ENCODE measurements around the gene ITGBL1.

The ITGBL1 gene

GRCh38 chr13:101554420-101555125 is 102.1 kb downstream of the ITGBL1 start:
- DNase-seq (ENCODE audit: insufficient read length, low spot score) (no peak), FAIRE-seq (no peak)

- DNase-seq (ENCODE audit: insufficient read length, low spot score) (no peak), FAIRE-seq (no peak)
These were observed 103.1 kb downstream of the ITGBL1 start for GRCh38 chr13:101555610-101556009.

GRCh38 chr13:101556676-101557123 is 104.2 kb downstream of the ITGBL1 start:
- DNase-seq (ENCODE audit: insufficient read length, low spot score) (no peak), FAIRE-seq (no peak)

- DNase-seq (ENCODE audit: insufficient read length, low spot score) (no peak), FAIRE-seq (no peak)
These were observed 112.8 kb downstream of the ITGBL1 start for GRCh38 chr13:101565317-101565716.

- DNase-seq (ENCODE audit: insufficient read length, low spot score) (no peak), FAIRE-seq (no peak)
These were observed 115.4 kb downstream of the ITGBL1 start for GRCh38 chr13:101567841-101568240.

- no peak for DNase-seq (ENCODE audit: insufficient read length, low spot score)
- no peak for FAIRE-seq
These were observed 117.3 kb downstream of the ITGBL1 start for GRCh38 chr13:101569807-101570206.

- no peak for FAIRE-seq
- no peak for DNase-seq (ENCODE audit: insufficient read length, low spot score)
These were observed 117.9 kb downstream of the ITGBL1 start for GRCh38 chr13:101570410-101570809.

- FAIRE-seq: no peak
These were observed 120.0 kb downstream of the ITGBL1 start for GRCh38 chr13:101572456-101572855.

GRCh38 chr13:101575581-101575980 is 123.1 kb downstream of the ITGBL1 start:
- DNase-seq (ENCODE audit: insufficient read length, low spot score) (no peak), FAIRE-seq (no peak)

More at GRCh38 chr13:101572456-101572855, 120.0 kb downstream of the ITGBL1 start:
- DNase-seq (ENCODE audit: insufficient read length, low spot score): no peak

- DNase-seq (ENCODE audit: insufficient read length, low spot score) (no peak), FAIRE-seq (no peak)
These were observed 124.0 kb downstream of the ITGBL1 start for GRCh38 chr13:101576455-101576854.

GRCh38 chr13:101576977-101577376 is 124.5 kb downstream of the ITGBL1 start:
- DNase-seq (ENCODE audit: insufficient read length, low spot score): no peak
- FAIRE-seq: no peak

- DNase-seq (ENCODE audit: insufficient read length, low spot score) (no peak), FAIRE-seq (no peak)
These were observed 126.9 kb downstream of the ITGBL1 start for GRCh38 chr13:101579281-101579802.

- FAIRE-seq: no peak
These were observed 131.9 kb downstream of the ITGBL1 start for GRCh38 chr13:101584331-101584730.

GRCh38 chr13:101590479-101590878 is 138.0 kb downstream of the ITGBL1 start:
- no peak for FAIRE-seq

More at GRCh38 chr13:101584331-101584730, 131.9 kb downstream of the ITGBL1 start:
- DNase-seq (ENCODE audit: insufficient read length, low spot score): no peak

GRCh38 chr13:101594936-101595335 is 142.5 kb downstream of the ITGBL1 start:
- DNase-seq (ENCODE audit: insufficient read length, low spot score): no peak
- FAIRE-seq: no peak

More at GRCh38 chr13:101590479-101590878, 138.0 kb downstream of the ITGBL1 start:
- no peak for DNase-seq (ENCODE audit: insufficient read length, low spot score)

- no peak for DNase-seq (ENCODE audit: insufficient read length, low spot score)
- no peak for FAIRE-seq
These were observed 144.3 kb downstream of the ITGBL1 start for GRCh38 chr13:101596803-101597202.

GRCh38 chr13:101611491-101612475 is 159.3 kb downstream of the ITGBL1 start:
- no peak for FAIRE-seq

GRCh38 chr13:101612735-101613134 is 160.3 kb downstream of the ITGBL1 start:
- DNase-seq (ENCODE audit: insufficient read length, low spot score) (no peak), FAIRE-seq (no peak)

More at GRCh38 chr13:101611491-101612475, 159.3 kb downstream of the ITGBL1 start:
- no peak for DNase-seq (ENCODE audit: insufficient read length, low spot score)

- FAIRE-seq (no peak), DNase-seq (ENCODE audit: insufficient read length, low spot score) (no peak)
These were observed 162.0 kb downstream of the ITGBL1 start for GRCh38 chr13:101614491-101614890.

GRCh38 chr13:101618440-101619187 is 166.1 kb downstream of the ITGBL1 start:
- DNase-seq (ENCODE audit: insufficient read length, low spot score): no peak
- FAIRE-seq: peak; percentile 81
